K562 (cell line): ENCODE measurements around the gene WDR64. TPM values are rescaled to one million over a fixed set of nuclear protein-coding genes. Genes with fewer than 3 reads are reported as not detected.

Experiments
- ATAC-seq: fragments of 200-7000 bp; cut with Tn5 transposase; 3 replicates; pipeline ENCODE4 v1.9.1; 2020; ENCODE audit warnings: moderate library complexity
- BruUV-seq: library from RNA; stranded (reverse); fragments of 400-500 nt; replicated peaks from 2 replicates; lab custom pipeline; 2021; lab: Mats Ljungman, UMichigan
- CTCF ChIA-PET: fragments of 300-600 bp; formaldehyde crosslinking; extraction: SDS; loops from one replicate; lab custom pipeline; 2021; ENCODE audit warnings: low intra/inter-chr PET ratio; lab: Yijun Ruan, JAX
- POLR2A ChIA-PET: fragments of 300-600, 350-650 bp; sonication (Branson Sonifier 250); formaldehyde crosslinking; extraction: SDS; loops from one replicate; lab custom pipeline; 2021; ENCODE audit warnings: antibody characterized with exemption, inconsistent platforms; lab: Yijun Ruan, JAX
- DNase-seq, 4 experiments: peaks; one replicate each; pipeline versions ENCODE4 v3.0.0 to v3.0.0-alpha.2; 2011 to 2018; ENCODE audit warnings: low spot score in 3 of 4, mixed read lengths in 3 of 4; ENCODE audit errors: extremely low read depth in 1 of 4
- FAIRE-seq: peaks from 2 replicates; lab custom pipeline; 2011; peaks lifted over from hg19 to GRCh38; lab: Jason Lieb, UNC
- H2AFZ ChIP-seq: 2 replicates; pipeline ENCODE4 v1.6.0; 2011; ENCODE audit warnings: low read depth, low read length, control low read depth, inconsistent platforms
- H3K27ac ChIP-seq: fragments of 200-600 bp; 3 replicates; pipeline ENCODE4 v1.8.0; 2011; ENCODE audit warnings: low read depth, mild to moderate bottlenecking, control low read depth, inconsistent platforms, low read length, moderate library complexity, mixed read lengths; ENCODE audit errors: extremely low read depth
- H3K27me3 ChIP-seq, 2 experiments: fragments of 300-600 bp in 1 of 2; 2 replicates in 1 of 2; 3 replicates in 1 of 2; pipeline versions ENCODE4 v1.6.0 to v1.8.0; 2011; ENCODE audit warnings: inconsistent platforms in 2 of 2, low read length in 2 of 2, mild to moderate bottlenecking in 1 of 2, mixed read lengths in 1 of 2, moderate library complexity in 1 of 2; ENCODE audit not compliant: control insufficient read depth in 2 of 2, insufficient read depth in 2 of 2
- H3K36me3 ChIP-seq: fragments of 300-600 bp; 3 replicates; pipeline ENCODE4 v1.8.0; 2011; ENCODE audit warnings: mild to moderate bottlenecking, low read length, inconsistent platforms; ENCODE audit not compliant: control insufficient read depth, insufficient read depth
- H3K4me1 ChIP-seq, 2 experiments: fragments of 200-600 bp in 1 of 2; replicated peaks in 1 of 2; 2 replicates in 1 of 2; 3 replicates in 1 of 2; pipeline versions ENCODE4 v1.5.1 to v1.8.0; 2011; ENCODE audit warnings: inconsistent platforms in 2 of 2, low read length in 2 of 2, mild to moderate bottlenecking in 1 of 2, mixed read lengths in 1 of 2, moderate library complexity in 1 of 2; ENCODE audit not compliant: control insufficient read depth in 2 of 2, insufficient read depth in 2 of 2
- H3K4me2 ChIP-seq: 2 replicates; pipeline ENCODE4 v1.6.1; 2011; ENCODE audit warnings: low read length, control low read depth, inconsistent platforms, mixed read lengths; ENCODE audit not compliant: insufficient read depth
- H3K4me3 ChIP-seq: fragments of 200-600 bp; sonication (generic), shearing (Covaris generic); 2 replicates; pipeline ENCODE4 v1.5.1; 2016; ENCODE audit warnings: control low read depth, inconsistent platforms
- H3K79me2 ChIP-seq: fragments of 200-600 bp; 3 replicates; pipeline ENCODE4 v1.8.0; 2011; ENCODE audit warnings: low read length, inconsistent platforms; ENCODE audit not compliant: control insufficient read depth, insufficient read depth
- H3K9ac ChIP-seq, 2 experiments: 2 replicates each; pipeline versions ENCODE4 v1.6.0 to v1.6.1; 2011; ENCODE audit warnings: low read depth in 2 of 2, low read length in 2 of 2, control low read depth in 1 of 2, inconsistent platforms in 1 of 2, mild to moderate bottlenecking in 1 of 2, mixed read lengths in 1 of 2; ENCODE audit not compliant: insufficient read depth in 1 of 2
- H3K9me1 ChIP-seq: one replicate; pipeline ENCODE4 v1.6.0; 2011; ENCODE audit warnings: inconsistent platforms, mild to moderate bottlenecking, low read length, moderate library complexity; ENCODE audit not compliant: control insufficient read depth, insufficient read depth
- H3K9me3 ChIP-seq: replicated peaks from 2 replicates; pipeline ENCODE4 v1.5.1; 2011; ENCODE audit warnings: low read depth, low read length, inconsistent platforms; ENCODE audit not compliant: control insufficient read depth, insufficient read depth
- H4K20me1 ChIP-seq: replicated peaks from 2 replicates; pipeline ENCODE4 v1.6.1; 2011; ENCODE audit warnings: low read length, inconsistent platforms, mixed read lengths; ENCODE audit not compliant: control insufficient read depth, insufficient read depth
- CBFA2T3 ChIP-seq: fragments of 450-650 bp; IDR thresholded peaks from 2 replicates; pipeline ENCODE4 v1.6.1; 2017
- DEAF1 ChIP-seq: fragments of 450-650 bp; formaldehyde crosslinking; IDR thresholded peaks from 2 replicates; pipeline ENCODE4 v1.4.0; 2020; ENCODE audit warnings: mild to moderate bottlenecking, moderate library complexity
- E2F6 ChIP-seq, 2 experiments: IDR thresholded peaks; 2 replicates each; pipeline ENCODE4 v1.6.1; 2011; ENCODE audit warnings: borderline replicate concordance in 1 of 2, control low read depth in 1 of 2, low read depth in 1 of 2, low read length in 1 of 2, mild to moderate bottlenecking in 1 of 2, mixed read lengths in 1 of 2, moderate library complexity in 1 of 2; ENCODE audit not compliant: insufficient read depth in 1 of 2, insufficient read length in 1 of 2, poor library complexity in 1 of 2, severe bottlenecking in 1 of 2; ENCODE audit errors: extremely low read depth in 1 of 2
- EP300 ChIP-seq: IDR thresholded peaks from 2 replicates; pipeline ENCODE4 v1.6.1; 2012; ENCODE audit warnings: low read length, improper control_type of control experiment
- FOXA1 ChIP-seq: fragments of 450-650 bp; IDR thresholded peaks from 2 replicates; pipeline ENCODE4 v1.6.1; 2016; ENCODE audit warnings: mild to moderate bottlenecking, borderline replicate concordance
- GABPB2 ChIP-seq: fragments of 250-450 bp; sonication (Bioruptor Pico); conservative IDR thresholded peaks from 2 replicates; pipeline ENCODE4 v1.5.1; 2021; ENCODE audit warnings: mild to moderate bottlenecking
- MXI1 ChIP-seq: IDR thresholded peaks from 2 replicates; pipeline ENCODE4 v1.6.1; 2011; ENCODE audit warnings: low read depth, mild to moderate bottlenecking, improper control_type of control experiment, low read length
- POLR3G ChIP-seq: IDR thresholded peaks from 2 replicates; pipeline ENCODE4 v1.6.1; 2011; ENCODE audit not compliant: insufficient read length, insufficient replicate concordance; ENCODE audit errors: extremely low read depth
- TAF1 ChIP-seq: IDR thresholded peaks from 2 replicates; pipeline ENCODE4 v1.6.1; 2011; ENCODE audit warnings: mild to moderate bottlenecking, low read length, moderate library complexity; ENCODE audit not compliant: insufficient read depth, control insufficient read depth, severe bottlenecking; ENCODE audit errors: extremely low read depth
- THRAP3 ChIP-seq: fragments of 450-650 bp; IDR thresholded peaks from 2 replicates; pipeline ENCODE4 v1.6.1; 2016; ENCODE audit warnings: mild to moderate bottlenecking, inconsistent platforms, borderline replicate concordance
- WHSC1 ChIP-seq: IDR thresholded peaks from one replicate; pipeline ENCODE4 v1.6.1; 2012; ENCODE audit warnings: low read length, control low read depth, inconsistent platforms
- YY1 ChIP-seq, 3 experiments: IDR thresholded peaks; 2 replicates each; pipeline ENCODE4 v1.6.1; 2011; ENCODE audit warnings: low read length in 2 of 3, mild to moderate bottlenecking in 2 of 3, moderate library complexity in 2 of 3, borderline replicate concordance in 1 of 3, control low read depth in 1 of 3, low read depth in 1 of 3; ENCODE audit not compliant: insufficient read depth in 3 of 3, insufficient replicate concordance in 2 of 3, control insufficient read depth in 1 of 3, insufficient read length in 1 of 3; ENCODE audit errors: extremely low read depth in 1 of 3
- ZNF239 ChIP-seq: fragments of 250-450 bp; sonication (Bioruptor Pico); IDR thresholded peaks from 2 replicates; pipeline ENCODE4 v1.4.0; 2020; ENCODE audit warnings: mild to moderate bottlenecking
- ZNF644 ChIP-seq: fragments of 200-800 bp; sonication (Bioruptor generic); IDR thresholded peaks from 2 replicates; pipeline ENCODE4 v1.6.1; 2016; ENCODE audit warnings: low read depth, missing genetic modification characterization, missing compliant biosample characterization
- ZNF707 ChIP-seq: fragments of 250-450 bp; sonication (Bioruptor Pico); conservative IDR thresholded peaks from 2 replicates; pipeline ENCODE4 v1.8.0; 2022; ENCODE audit warnings: inconsistent platforms, mild to moderate bottlenecking, moderate library complexity
- WGBS: fragments of 100-300 bp; shearing (Covaris generic); methylation state at CpG from one replicate; pipeline ENCODE4 v1.1.6; 2016; ENCODE audit warnings: low coverage, mixed read lengths; ENCODE audit not compliant: insufficient coverage; ENCODE audit errors: missing lambda C conversion rate; 5-methylcytosine and 5-hydroxymethylcytosine counted together
- in situ Hi-C: fragments of 300-500 bp; cut with MboI; formaldehyde crosslinking; loops from 4 replicates; pipeline ENCODE4 v1.15.0; 2018; ENCODE audit warnings: inconsistent platforms, mixed read lengths
- intact Hi-C: fragments of 100-400 bp; cut with micrococcal nuclease; formaldehyde crosslinking; loops from 2 replicates; pipeline ENCODE4 v1.14.2; 2022
- polyA plus RNA-seq, 8 experiments: library from polyadenylated mRNA; depleted of rRNA in 4 of 8; stranded (reverse) in 5 of 8; unstranded in 3 of 8; fragments of >200 nt; fragmentation: Nextera tagmentation in 2 of 8; fragmentation: Illumina TruSeq in 1 of 8; extraction: Ambion mirVana in 2 of 8; extraction: Trizol in 1 of 8; gene quantifications; 2 replicates each; pipeline versions ENCODE4 v1.2.1 to v1.2.3, GENCODE V29; 2011 to 2014; ENCODE audit warnings: inconsistent platforms in 1 of 8, missing spikeins in 1 of 8
- total RNA-seq, 7 experiments: library from RNA; depleted of rRNA in 6 of 7; stranded (reverse); fragments of >200 nt in 6 of 7; fragmentation: Illumina TruSeq in 2 of 7; extraction: Trizol in 2 of 7; gene quantifications; 2 replicates each; pipeline versions ENCODE4 v1.2.1 to v1.2.3, GENCODE V29; 2011 to 2021; ENCODE audit warnings: low replicate concordance in 1 of 7

The WDR64 gene
- total and polyA plus RNA-seq, 9 of the 15 experiments (the other 6 are each of a cell fraction or from before 2014, with no cell fraction given), result 0.06 to 0.29 (median 0.19) TPM; not detected in 5

- peak overlapping the region; percentile 87 for H3K27ac ChIP-seq
- in situ Hi-C loops, result no loop called here
- TF ChIP-seq POLR3G (no peak), ZNF707 (0 out of 2 replicates have a peak, but pooled peaks have one; percentile 34), FOXA1 (no peak), GABPB2 (CRISPR knock-in tag) (no peak), THRAP3 (0 out of 2 replicates have a peak, but pooled peaks have one; percentile 19), CBFA2T3 (peak; percentile 14; the same call in 1 of the 2 replicates), TAF1 (peak; percentile 10), MXI1 (0 out of 2 replicates have a peak, but pooled peaks have one; percentile 31), YY1 (IDR thresholded peaks at IDR 0.05; ENCODE audit: borderline replicate concordance in 1 of 3, control insufficient read depth in 1 of 3, extremely low read depth in 1 of 3, insufficient read depth in 3 of 3, insufficient read length in 1 of 3, insufficient replicate concordance in 2 of 3, low read depth in 1 of 3, low read length in 2 of 3) (peak in 1 of 3 experiments; percentile 6), WHSC1 (no peak), ZNF644 (tag) (no peak), EP300 (0 out of 2 replicates have a peak, but pooled peaks have one; percentile 10), E2F6 (IDR thresholded peaks at IDR 0.05; ENCODE audit: borderline replicate concordance in 1 of 2, extremely low read depth in 1 of 2, insufficient read depth in 1 of 2, insufficient read length in 1 of 2, low read depth in 1 of 2, low read length in 1 of 2, poor library complexity in 1 of 2, severe bottlenecking in 1 of 2) (peak in 1 of 2 experiments; percentile 12), ZNF239 (CRISPR knock-in tag) (peak; percentile 45; the same call in 1 of the 2 replicates), DEAF1 (0 out of 2 replicates have a peak, but pooled peaks have one; percentile 12)
Observed at GRCh38 chr1:241848686-241849344, 196.7 kb downstream of the WDR64 start.

More at GRCh38 chr1:241848686-241849344, 196.7 kb downstream of the WDR64 start:
- FAIRE-seq (peak; percentile 62), ATAC-seq (peak; percentile 50), DNase-seq (peak in 2 of 4 experiments; percentile 24 to 50)
- H3K4me2 ChIP-seq, result peak overlapping the region; percentile 94
- intact Hi-C loops, result loop anchor here (5.0 kb wide), 1 partner anchor 332 kb away; the partner anchor contains the start of gene FH
- H3K9ac ChIP-seq, result peak overlapping the region; percentile 96 to 100
- peak overlapping the region; percentile 66 for H3K4me3 ChIP-seq
- no peaks in the 10 kb centered on the region for H3K27me3 ChIP-seq
- ChIA-PET CTCF (interaction anchor here (1.2 kb wide), 1 partner anchor 318 kb away, joined by 11 read pairs; no protein-coding TSS in a partner anchor), POLR2A (interaction anchor here (0.6 to 2.1 kb wide), 5 partner anchors 8 to 242 kb away, joined by 3 to 7 read pairs (median 5); no protein-coding TSS in a partner anchor)
- no peaks in the 10 kb centered on the region for H3K9me1 ChIP-seq
- peaks cover 51% of the 10 kb centered on the region for H3K79me2 ChIP-seq
- peaks cover 5% of the 10 kb centered on the region; the same call in 1 of the 2 replicates for H4K20me1 ChIP-seq
- peak overlapping the region; percentile 99 for H2AFZ ChIP-seq
- no peaks in the 10 kb centered on the region for H3K9me3 ChIP-seq
- BruUV-seq, result no TSS peak
- peaks cover 8 to 18% of the 10 kb centered on the region in 2 experiments; a peak in 3 of 5 replicates for H3K4me1 ChIP-seq
- WGBS, result 1% methylated on average over 13 of the region's 13 CpGs
- H3K36me3 ChIP-seq, result peaks cover 48% of the 10 kb centered on the region
